HK-2 (cell line): ENCODE data around the gene EFNB3.

ENCODE experiments used
- DNase-seq: peaks from one replicate; pipeline ENCODE4 v3.0.0-alpha.2; 2018; ENCODE audit not compliant: unreplicated experiment

Gene EFNB3, protein sequence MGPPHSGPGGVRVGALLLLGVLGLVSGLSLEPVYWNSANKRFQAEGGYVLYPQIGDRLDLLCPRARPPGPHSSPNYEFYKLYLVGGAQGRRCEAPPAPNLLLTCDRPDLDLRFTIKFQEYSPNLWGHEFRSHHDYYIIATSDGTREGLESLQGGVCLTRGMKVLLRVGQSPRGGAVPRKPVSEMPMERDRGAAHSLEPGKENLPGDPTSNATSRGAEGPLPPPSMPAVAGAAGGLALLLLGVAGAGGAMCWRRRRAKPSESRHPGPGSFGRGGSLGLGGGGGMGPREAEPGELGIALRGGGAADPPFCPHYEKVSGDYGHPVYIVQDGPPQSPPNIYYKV

DNA sequence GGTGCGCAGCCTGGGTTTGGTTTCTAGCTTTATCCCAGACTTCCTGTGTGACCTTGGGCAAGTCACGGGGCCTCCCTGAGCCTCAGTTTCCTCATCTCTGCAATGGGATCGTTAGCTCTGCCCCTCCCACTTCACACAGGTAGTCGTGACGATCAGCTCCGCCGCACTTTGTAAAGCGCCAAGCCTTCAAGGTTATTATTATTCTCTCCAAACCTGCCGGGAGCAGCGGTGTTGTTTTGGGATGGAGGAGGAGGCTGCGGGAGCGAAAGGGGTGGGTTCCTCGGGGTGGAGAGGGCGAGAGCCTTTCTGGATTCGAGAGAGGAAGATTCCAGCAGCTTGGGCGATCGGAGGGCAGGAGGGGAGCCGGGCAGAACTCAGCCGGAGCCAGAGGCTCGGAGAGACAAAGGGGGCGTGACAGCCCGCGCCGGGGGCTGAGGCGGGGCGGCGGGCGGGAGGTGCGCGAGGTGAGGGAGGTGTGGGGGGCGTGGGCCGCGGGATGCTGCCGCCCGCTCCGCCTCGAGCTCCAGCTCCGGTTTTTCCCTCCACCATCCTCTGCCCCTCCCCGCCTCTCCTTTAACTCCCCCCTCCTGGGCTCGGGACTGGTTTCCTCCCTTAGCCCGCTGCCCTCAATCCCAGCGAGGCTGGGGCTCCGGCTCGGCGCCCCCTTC, at the start of gene EFNB3:
Gene EFNB3 (plus strand): TSS at position 602 of the 668 bp plus-strand sequence. CDS start 397 bp downstream, outside the sequence.
- no peak for DNase-seq

DNA sequence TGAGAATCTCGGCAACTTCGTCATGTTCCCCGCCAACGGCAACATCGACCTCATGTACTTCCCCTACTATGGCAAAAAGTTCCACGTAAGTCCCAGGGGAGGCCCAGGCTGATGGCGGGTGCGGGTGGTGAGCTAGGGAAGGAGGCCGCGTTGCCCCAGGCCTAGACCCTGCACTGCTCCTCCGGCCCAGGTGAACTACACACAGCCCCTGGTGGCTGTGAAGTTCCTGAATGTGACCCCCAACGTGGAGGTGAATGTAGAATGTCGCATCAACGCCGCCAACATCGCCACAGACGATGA, 49.5 kb upstream of the EFNB3 start:
- DNase-seq = no peak

- DNase-seq = no peak
These were observed 47.9 kb upstream of the EFNB3 start for GRCh38 chr17:7656958-7657609.

GRCh38 chr17:7667656-7668406, 37.2 kb upstream of the EFNB3 start:
- DNase-seq = no peak

- no peak for DNase-seq
These were observed 36.5 kb upstream of the EFNB3 start for GRCh38 chr17:7668482-7668881.

GRCh38 chr17:7673239-7673638, 31.8 kb upstream of the EFNB3 start:
- no peak for DNase-seq

- no peak for DNase-seq
These were observed 30.1 kb upstream of the EFNB3 start for GRCh38 chr17:7674934-7675333.

GRCh38 chr17:7676533-7676932, 28.5 kb upstream of the EFNB3 start:
- DNase-seq = no peak

DNA sequence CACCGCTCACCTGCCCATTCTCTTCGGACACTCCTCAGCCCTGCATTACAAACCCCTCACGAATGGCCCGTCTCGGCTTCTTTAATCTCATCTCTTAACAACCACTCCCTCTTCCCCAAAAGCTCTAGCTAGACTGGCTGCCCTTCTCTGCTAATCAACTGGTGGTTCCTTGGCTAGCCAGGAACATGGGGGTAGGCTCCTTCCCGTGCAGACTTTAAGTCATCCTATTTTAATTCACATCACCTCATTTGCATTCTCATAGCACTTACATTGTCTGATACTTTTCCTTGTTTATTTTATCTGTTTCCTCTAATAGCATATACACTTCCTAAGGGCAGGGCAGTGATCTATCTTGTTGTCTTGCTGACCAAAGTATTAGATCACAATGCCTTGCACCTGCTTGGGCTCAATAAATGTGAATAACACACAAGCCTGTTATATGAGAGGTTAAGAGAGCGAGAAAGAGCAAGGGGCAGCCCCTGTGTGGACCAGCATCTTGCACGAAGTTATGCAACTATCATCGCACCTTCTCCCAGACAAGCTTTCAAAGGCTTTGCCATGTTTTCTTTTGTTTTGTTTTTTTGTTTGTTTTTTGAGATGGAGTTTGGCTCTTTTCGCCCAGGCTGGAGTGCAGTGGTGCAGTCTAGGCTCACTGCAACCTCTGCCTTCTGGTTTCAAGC, 27.5 kb upstream of the EFNB3 start:
- DNase-seq = no peak

GRCh38 chr17:7684851-7685532, 20.0 kb upstream of the EFNB3 start:
- no peak for DNase-seq

DNA sequence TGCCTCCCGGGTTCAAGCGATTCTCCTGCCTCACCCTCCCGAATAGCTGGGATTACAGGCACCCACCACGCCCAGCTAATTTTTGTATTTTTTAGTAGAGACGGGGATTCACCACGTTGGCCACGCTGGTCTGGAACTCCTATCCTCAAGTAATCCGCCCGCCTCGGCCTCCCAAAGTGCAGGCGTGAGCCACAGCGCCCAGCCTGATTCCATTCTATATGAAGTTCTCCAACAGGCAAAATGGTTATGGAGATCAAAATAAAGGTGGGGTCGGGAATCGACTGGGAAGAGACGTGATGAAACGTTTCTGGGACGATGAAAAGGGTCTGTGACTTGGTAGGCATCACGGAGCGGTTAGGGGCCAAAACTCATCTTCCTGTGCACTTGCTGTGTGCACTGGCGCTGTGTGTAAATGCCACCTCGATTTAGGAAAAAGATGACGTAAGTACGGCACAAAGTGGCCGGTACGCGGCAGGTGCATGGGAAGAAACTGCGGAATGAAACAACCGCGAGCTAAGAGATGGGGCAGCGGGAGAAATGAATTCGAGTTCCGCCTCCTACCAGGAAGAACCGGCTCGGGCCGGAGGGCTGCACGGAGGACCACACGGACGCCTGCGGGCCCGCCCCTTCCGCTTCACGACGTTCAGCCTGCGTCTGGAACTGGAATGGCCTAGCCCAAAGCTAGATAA, 19.3 kb upstream of the EFNB3 start:
- peak; percentile 86 for DNase-seq

GRCh38 chr17:7686222-7687071, 18.6 kb upstream of the EFNB3 start:
- peak; percentile 75 for DNase-seq

- peak; percentile 87 for DNase-seq
These were observed 17.7 kb upstream of the EFNB3 start, which contains the start of gene TP53 for GRCh38 chr17:7687072-7687907. TSS of gene TP53 (minus strand) at chr17:7687490. CDS start at chr17:7676594, 10,896 bp downstream.

DNA sequence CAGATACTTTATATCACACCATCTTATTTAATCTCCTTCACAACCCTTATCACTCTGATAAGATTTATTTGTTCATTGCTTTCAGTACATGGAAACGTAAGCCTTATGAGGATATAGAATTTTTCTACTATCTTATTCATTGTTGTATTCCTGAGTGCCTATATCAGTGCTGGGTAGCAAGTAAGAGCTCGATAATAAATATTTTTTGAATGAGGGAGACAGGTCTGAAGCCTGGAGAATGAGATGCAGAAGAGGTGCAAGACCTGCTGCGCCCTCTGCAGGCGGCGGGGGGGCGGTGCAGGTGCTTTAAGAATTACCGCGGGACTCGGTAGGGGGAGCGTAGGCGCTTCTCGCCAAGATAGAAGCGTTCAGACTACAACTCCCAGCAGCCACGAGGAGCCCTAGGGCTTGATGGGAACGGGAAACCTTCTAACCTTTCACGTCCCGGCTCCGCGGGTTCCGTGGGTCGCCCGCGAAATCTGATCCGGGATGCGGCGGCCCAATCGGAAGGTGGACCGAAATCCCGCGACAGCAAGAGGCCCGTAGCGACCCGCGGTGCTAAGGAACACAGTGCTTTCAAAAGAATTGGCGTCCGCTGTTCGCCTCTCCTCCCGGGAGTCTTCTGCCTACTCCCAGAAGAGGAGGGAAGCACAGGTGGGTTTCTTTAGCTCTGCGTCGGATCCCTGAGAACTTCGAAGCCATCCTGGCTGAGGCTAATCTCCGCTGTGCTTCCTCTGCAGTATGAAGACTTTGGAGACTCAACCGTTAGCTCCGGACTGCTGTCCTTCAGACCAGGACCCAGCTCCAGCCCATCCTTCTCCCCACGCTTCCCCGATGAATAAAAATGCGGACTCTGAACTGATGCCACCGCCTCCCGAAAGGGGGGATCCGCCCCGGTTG, 16.8 kb upstream of the EFNB3 start, which contains the start of gene WRAP53:
Gene WRAP53 (plus strand): TSS at position 570 of the 900 bp plus-strand sequence. CDS start 172 bp downstream, at position 742.
- DNase-seq = peak; percentile 98

DNA sequence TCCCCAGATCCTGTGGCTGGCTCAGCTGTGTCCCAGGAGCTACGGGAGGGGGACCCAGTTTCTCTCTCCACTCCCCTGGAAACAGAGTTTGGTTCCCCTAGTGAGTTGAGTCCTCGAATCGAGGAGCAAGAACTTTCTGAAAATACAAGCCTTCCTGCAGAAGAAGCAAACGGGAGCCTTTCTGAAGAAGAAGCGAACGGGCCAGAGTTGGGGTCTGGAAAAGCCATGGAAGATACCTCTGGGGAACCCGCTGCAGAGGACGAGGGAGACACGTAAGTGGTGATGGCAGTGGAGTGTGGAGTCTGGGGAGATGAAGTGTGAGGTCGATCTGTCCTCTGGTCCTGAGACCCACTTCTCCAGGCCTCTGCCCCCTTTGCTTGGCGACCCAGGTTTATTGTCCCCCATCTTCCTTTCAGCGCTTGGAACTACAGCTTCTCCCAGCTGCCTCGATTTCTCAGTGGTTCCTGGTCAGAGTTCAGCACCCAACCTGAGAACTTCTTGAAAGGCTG, 16.1 kb upstream of the EFNB3 start:
- no peak for DNase-seq

DNA sequence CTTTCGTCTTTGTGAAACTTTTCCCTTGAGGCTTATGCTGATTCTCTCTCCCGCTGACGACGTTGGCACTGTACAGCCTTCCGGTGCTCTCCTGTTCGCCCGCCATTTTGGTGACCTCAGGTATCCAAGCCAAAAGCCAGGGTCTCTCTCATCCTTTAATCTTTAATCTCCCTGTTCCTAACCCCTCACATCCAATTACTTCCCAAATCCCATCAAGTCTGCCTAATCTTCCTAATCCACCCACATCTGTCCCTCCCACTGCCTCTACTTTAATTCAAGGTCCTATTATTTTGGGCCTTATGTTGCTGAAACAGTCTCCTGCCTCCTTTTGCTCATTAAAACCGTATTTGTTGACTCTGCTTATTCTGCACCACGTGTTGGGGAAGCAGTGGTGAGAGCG, 9.4 kb upstream of the EFNB3 start:
- no peak for DNase-seq
